Activated naive CD8-positive, alpha-beta T cell treated with anti-CD3 and anti-CD28 coated beads, Interleukin-2, amount 50 U/mL, for 16 hours (primary cell): ENCODE measurements around the gene PCP4L1.
"Not testable (repeated sequence)": the region's sequence is repeated elsewhere in the genome, so short reads cannot be mapped to it uniquely, and the experiment has no call there.

Experiments
- DNase-seq: peaks from one replicate; pipeline ENCODE4 v3.0.0-alpha.2; 2020; ENCODE audit warnings: low read depth, low spot score

Gene PCP4L1

GRCh38 chr1:161314201-161314981 is 55.8 kb downstream of the PCP4L1 start, which contains the start of gene SDHC:
SDHC (plus strand) TSS chr1:161314381; CDS start chr1:161314406, 25 bp downstream.
- peak; percentile 73 for DNase-seq

- DNase-seq, result not testable (repeated sequence)
These were observed 57.5 kb downstream of the PCP4L1 start for GRCh38 chr1:161315841-161316674.

GRCh38 chr1:161324020-161324419 is 65.5 kb downstream of the PCP4L1 start:
- no peak for DNase-seq

- DNase-seq, result no peak
These were observed 71.8 kb downstream of the PCP4L1 start for GRCh38 chr1:161330346-161330745.

GRCh38 chr1:161333166-161333565 is 74.6 kb downstream of the PCP4L1 start:
- no peak for DNase-seq
